GM06990 (cell line): ENCODE measurements around the gene PSMC2.

Experiments
- DNase-seq: peaks from one replicate; pipeline ENCODE4 v3.0.0-alpha.2; 2011; ENCODE audit not compliant: insufficient read length; ENCODE audit errors: extremely low read depth
- H3K27me3 ChIP-seq: replicated peaks from 2 replicates; pipeline ENCODE4 v1.6.0; 2011; ENCODE audit warnings: low read length; ENCODE audit not compliant: control insufficient read depth, insufficient read depth
- H3K36me3 ChIP-seq: 2 replicates; pipeline ENCODE4 v1.5.1; 2011; ENCODE audit warnings: low read length; ENCODE audit not compliant: control insufficient read depth, insufficient read depth
- H3K4me3 ChIP-seq: replicated peaks from 2 replicates; pipeline ENCODE4 v1.5.1; 2011; ENCODE audit warnings: low read depth, mild to moderate bottlenecking, control low read depth, low read length
- CTCF ChIP-seq: IDR thresholded peaks from 2 replicates; pipeline ENCODE4 v1.5.1; 2011; ENCODE audit warnings: low read length, control low read depth, mild to moderate bottlenecking, inconsistent platforms; ENCODE audit not compliant: insufficient read depth, poor library complexity, severe bottlenecking

PSMC2 gene

DNA sequence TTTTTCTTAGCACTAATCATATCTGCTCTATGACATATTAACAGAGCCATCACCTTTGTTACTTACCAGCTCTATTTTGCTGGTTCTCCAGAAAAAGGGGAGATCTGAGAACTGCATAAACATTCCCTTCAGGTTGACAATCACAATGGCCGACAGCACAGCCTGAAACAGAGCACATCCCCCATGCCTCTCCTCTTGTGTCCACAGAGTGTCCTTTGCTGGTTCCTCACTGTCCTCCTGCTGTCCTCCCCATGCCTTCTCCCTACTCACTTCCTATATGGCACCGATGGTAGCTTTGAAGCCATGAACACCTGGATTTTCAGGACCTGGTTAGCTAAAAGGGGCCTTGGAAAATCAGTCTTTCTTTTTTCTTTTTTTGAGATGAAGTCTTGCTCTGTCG, 41.8 kb downstream of the PSMC2 start:
- no peak for TF ChIP-seq CTCF
- DNase-seq: no peak

DNA sequence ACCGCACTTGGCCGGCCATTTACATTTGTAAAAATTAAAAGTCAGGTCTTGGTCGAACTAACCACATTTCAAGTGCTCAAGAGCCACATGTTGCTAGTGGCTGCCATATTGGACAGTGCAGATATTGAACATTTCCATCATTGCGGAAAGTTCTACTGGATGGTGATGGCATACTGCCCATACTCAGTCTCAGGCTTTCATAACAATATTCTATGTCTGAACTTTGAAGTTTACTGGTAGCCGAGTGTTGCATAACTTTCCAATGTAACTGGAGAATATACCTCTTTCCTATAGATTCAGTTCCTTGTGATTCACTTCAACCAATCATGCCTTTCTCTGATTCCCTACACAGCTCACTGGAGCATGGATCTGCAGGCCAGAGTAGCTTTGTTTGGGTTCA, 43.7 kb downstream of the PSMC2 start:
- TF ChIP-seq CTCF: no peak
- H3K4me3 ChIP-seq: no peak overlapping the region
- no peaks in the 10 kb centered on the region for H3K36me3 ChIP-seq
- no peaks in the 10 kb centered on the region; the same call in 1 of the 2 replicates for H3K27me3 ChIP-seq
- no peak for DNase-seq

More for the DNA sequence above, 41.8 kb downstream of the PSMC2 start:
- Histone ChIP-seq H3K36me3 (no peaks in the 10 kb centered on the region), H3K4me3 (no peak overlapping the region), H3K27me3 (no peaks in the 10 kb centered on the region; the same call in 1 of the 2 replicates)

GRCh38 chr7:103391976-103392375, 44.5 kb downstream of the PSMC2 start:
- Histone ChIP-seq H3K4me3 (no peak overlapping the region), H3K36me3 (no peaks in the 10 kb centered on the region), H3K27me3 (no peaks in the 10 kb centered on the region; the same call in 1 of the 2 replicates)
- TF ChIP-seq CTCF: no peak
- DNase-seq: no peak

GRCh38 chr7:103394566-103394965, 47.1 kb downstream of the PSMC2 start:
- TF ChIP-seq CTCF: no peak
- Histone ChIP-seq H3K36me3 (no peaks in the 10 kb centered on the region), H3K27me3 (no peaks in the 10 kb centered on the region; the same call in 1 of the 2 replicates), H3K4me3 (no peak overlapping the region)
- no peak for DNase-seq

DNA sequence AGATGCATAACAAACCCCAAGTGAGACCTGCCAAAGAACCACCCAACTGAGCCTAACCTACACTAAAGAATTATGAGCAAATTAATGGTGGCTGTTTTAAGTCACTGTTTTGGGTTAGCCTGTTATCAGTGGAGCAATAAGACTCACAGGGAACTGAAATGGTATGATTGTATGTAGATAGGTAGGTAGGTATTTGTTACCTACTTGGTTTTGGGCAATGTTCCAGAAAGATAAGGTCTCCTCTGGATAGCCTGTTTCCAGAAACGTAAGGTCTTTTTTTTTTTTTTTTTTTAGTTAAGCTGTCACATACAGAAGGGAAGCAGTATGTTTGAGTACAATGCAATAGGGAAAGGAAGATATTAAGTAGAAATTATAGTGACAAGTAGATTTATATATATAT, 47.6 kb downstream of the PSMC2 start:
- TF ChIP-seq CTCF: no peak
- Histone ChIP-seq H3K27me3 (no peaks in the 10 kb centered on the region; the same call in 1 of the 2 replicates), H3K36me3 (no peaks in the 10 kb centered on the region), H3K4me3 (no peak overlapping the region)
- no peak for DNase-seq

DNA sequence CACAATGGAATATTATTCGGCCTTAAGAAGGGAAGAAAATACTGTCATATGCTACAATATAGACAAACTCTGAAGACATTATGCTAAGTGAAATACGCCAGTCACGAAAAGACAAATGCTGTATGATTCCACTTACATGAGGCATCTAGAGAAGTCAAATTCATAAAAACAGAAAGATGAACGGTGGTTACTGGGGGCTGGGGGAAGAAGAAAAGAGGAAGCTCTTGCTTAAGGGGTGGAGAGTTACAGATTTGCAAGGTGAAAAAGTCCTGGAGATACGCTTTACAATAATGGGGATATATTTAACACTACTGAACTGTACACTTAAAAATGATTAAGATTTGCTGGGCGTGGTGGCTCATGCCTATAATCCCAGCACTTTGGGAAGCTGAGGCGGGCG, 49.0 kb downstream of the PSMC2 start:
- no peaks in the 10 kb centered on the region for H3K36me3 ChIP-seq
- H3K27me3 ChIP-seq: no peaks in the 10 kb centered on the region
- no peak for TF ChIP-seq CTCF
- no peak for DNase-seq
- no peak overlapping the region for H3K4me3 ChIP-seq
